Measurements from ENCODE around the gene C1orf105.

The C1orf105 gene

GRCh38 chr1:172382990-172383389, 37.5 kb upstream of the C1orf105 start:
- no peaks in the 10 kb centered on the region for H3K9me3 ChIP-seq (ENCODE audit: control insufficient read depth, insufficient read depth, low read depth, low read length)
- ChIA-PET CTCF (no interaction called here), POLR2A (no interaction called here)
- no peak overlapping the region for H3K27ac ChIP-seq (ENCODE audit: extremely low read depth, low read depth, low read length)
- H3K36me3 ChIP-seq (ENCODE audit: control insufficient read depth in 2 of 2, insufficient read depth in 1 of 2, low read length in 2 of 2) = no peaks in the 10 kb centered on the region
- H3K4me3 ChIP-seq (ENCODE audit: low read depth, low read length) = no peak overlapping the region
- no peak for TF ChIP-seq ZNF391 (tag by site-specific recombination; IDR thresholded peaks at IDR 0.05; ENCODE audit: borderline replicate concordance, low read depth)
- TF ChIP-seq ZNF266 (tag by site-specific recombination; IDR thresholded peaks at IDR 0.05; ENCODE audit: low read depth) = no peak
- TF ChIP-seq ZNF626 (tag by site-specific recombination; IDR thresholded peaks at IDR 0.05) = no peak
- TF ChIP-seq ZNF175 (tag by site-specific recombination; IDR thresholded peaks at IDR 0.05) = no peak
- no peak for TF ChIP-seq ZNF514 (tag by site-specific recombination; IDR thresholded peaks at IDR 0.05)
- TF ChIP-seq ZNF791 (tag by site-specific recombination; IDR thresholded peaks at IDR 0.05) = no peak
- no peak for TF ChIP-seq ZNF639 (tag by site-specific recombination; IDR thresholded peaks at IDR 0.05)
- TF ChIP-seq ZNF18 (tag by site-specific recombination; IDR thresholded peaks at IDR 0.05) = no peak
- TF ChIP-seq ZNF488 (tag by site-specific recombination; IDR thresholded peaks at IDR 0.05) = no peak
- no peak for TF ChIP-seq ZFP37 (tag by site-specific recombination; IDR thresholded peaks at IDR 0.05)
- no peak for TF ChIP-seq ZNF837 (tag by site-specific recombination; IDR thresholded peaks at IDR 0.05)
- TF ChIP-seq ZNF335 (tag by site-specific recombination; conservative IDR thresholded peaks at IDR 0.05) = no peak
- TF ChIP-seq ZNF146 (tag by site-specific recombination; IDR thresholded peaks at IDR 0.05) = no peak
- TF ChIP-seq INSM2 (tag by site-specific recombination; IDR thresholded peaks at IDR 0.05) = no peak
- TF ChIP-seq MYNN (tag by site-specific recombination; IDR thresholded peaks at IDR 0.05; ENCODE audit: borderline replicate concordance) = no peak
- TF ChIP-seq ZNF830 (tag by site-specific recombination; IDR thresholded peaks at IDR 0.05; ENCODE audit: low read depth) = no peak
- no peak for TF ChIP-seq ZNF48 (tag by site-specific recombination; IDR thresholded peaks at IDR 0.05)
- H3K4me1 ChIP-seq (ENCODE audit: control insufficient read depth, insufficient read depth, low read length) = no peaks in the 10 kb centered on the region

- TF ChIP-seq ZNF155 (tag by site-specific recombination; IDR thresholded peaks at IDR 0.05) = no peak
- Histone ChIP-seq H3K27ac (ENCODE audit: extremely low read depth, low read depth, low read length) (no peak overlapping the region), H3K9me3 (ENCODE audit: control insufficient read depth, insufficient read depth, low read depth, low read length) (no peaks in the 10 kb centered on the region), H3K36me3 (ENCODE audit: control insufficient read depth in 2 of 2, insufficient read depth in 1 of 2, low read length in 2 of 2) (no peaks in the 10 kb centered on the region), H3K4me1 (ENCODE audit: control insufficient read depth, insufficient read depth, low read length) (no peaks in the 10 kb centered on the region), H3K4me3 (ENCODE audit: low read depth, low read length) (no peak overlapping the region)
- CTCF ChIA-PET = interaction anchor here (0.6 to 1.4 kb wide), 2 partner anchors 16 to 333 kb away, joined by 3 read pairs; no protein-coding TSS in a partner anchor
- POLR2A ChIA-PET = no interaction called here
These were observed 36.9 kb upstream of the C1orf105 start for GRCh38 chr1:172383536-172383935.

- H3K4me1 ChIP-seq (ENCODE audit: control insufficient read depth, insufficient read depth, low read length) = no peaks in the 10 kb centered on the region
- POLR2A ChIA-PET = no interaction called here
- no peaks in the 10 kb centered on the region for H3K9me3 ChIP-seq (ENCODE audit: control insufficient read depth, insufficient read depth, low read depth, low read length)
- CTCF ChIA-PET = interaction anchor here (1.4 kb wide), 1 partner anchor 15 kb away, joined by 3 read pairs; no protein-coding TSS in a partner anchor
- H3K4me3 ChIP-seq (ENCODE audit: low read depth, low read length) = no peak overlapping the region
- no peak overlapping the region for H3K27ac ChIP-seq (ENCODE audit: extremely low read depth, low read depth, low read length)
- TF ChIP-seq IKZF3 (tag by site-specific recombination; IDR thresholded peaks at IDR 0.05) (no peak), ZNF677 (tag by site-specific recombination; IDR thresholded peaks at IDR 0.05) (no peak), ZNF621 (tag by site-specific recombination; IDR thresholded peaks at IDR 0.05) (no peak), GLIS1 (tag by site-specific recombination; IDR thresholded peaks at IDR 0.05) (no peak), ZNF544 (tag by site-specific recombination; IDR thresholded peaks at IDR 0.05) (no peak), ZNF24 (tag by site-specific recombination; IDR thresholded peaks at IDR 0.05) (no peak), ZNF560 (tag by site-specific recombination; IDR thresholded peaks at IDR 0.05; ENCODE audit: borderline replicate concordance) (no peak), ZNF311 (tag by site-specific recombination; IDR thresholded peaks at IDR 0.05; ENCODE audit: borderline replicate concordance) (no peak), ZIC2 (tag by site-specific recombination; IDR thresholded peaks at IDR 0.05) (no peak)
- no peaks in the 10 kb centered on the region for H3K36me3 ChIP-seq (ENCODE audit: control insufficient read depth in 2 of 2, insufficient read depth in 1 of 2, low read length in 2 of 2)
These were observed 35.8 kb upstream of the C1orf105 start for GRCh38 chr1:172384656-172385055.

Data from HEK293 (cell line).